GM20431 (cell line): ENCODE results near the gene SCN5A.

ENCODE experiments used
- in situ Hi-C: fragments of 300-500 bp; cut with MseI, MboI; formaldehyde crosslinking; loops from one replicate; pipeline ENCODE4 v1.15.0; 2020; ENCODE audit warnings: low sequenced_read_pairs; ENCODE audit not compliant: unreplicated experiment

The SCN5A gene

DNA sequence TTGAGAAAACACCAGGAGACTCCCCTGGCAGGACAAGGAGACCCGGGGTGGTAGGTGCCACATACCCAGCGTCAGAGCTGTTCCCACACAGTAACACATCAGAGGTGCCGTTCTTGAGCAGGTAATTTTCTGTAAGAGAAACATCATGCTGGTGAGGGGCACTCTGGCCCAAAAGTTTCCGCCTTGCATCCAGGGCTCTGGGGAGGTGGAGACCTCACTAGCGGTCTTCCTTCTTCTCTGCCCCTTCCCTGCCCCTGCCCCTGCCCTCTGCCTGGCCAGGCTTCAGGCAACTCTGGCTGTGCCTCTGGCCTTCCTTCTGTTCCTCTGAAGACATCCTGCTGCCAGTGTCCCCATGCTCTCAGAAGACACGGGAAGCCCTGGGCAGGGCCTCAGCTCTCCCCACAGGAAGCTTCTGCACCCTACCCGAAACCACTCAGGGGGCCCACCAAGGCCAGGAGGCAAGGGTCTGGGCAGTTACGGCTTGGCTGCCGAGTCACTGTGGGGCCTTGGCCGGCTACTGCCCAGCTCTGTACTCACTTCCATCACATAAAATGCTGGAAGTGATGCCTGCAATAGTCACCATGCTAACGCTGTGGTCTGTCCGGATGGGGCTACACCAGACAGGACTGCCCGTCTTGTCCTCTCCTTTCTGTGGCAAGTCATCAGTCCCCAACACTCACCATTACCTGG, 41.3 kb downstream of the SCN5A start:
- in situ Hi-C loops = no loop called here

DNA sequence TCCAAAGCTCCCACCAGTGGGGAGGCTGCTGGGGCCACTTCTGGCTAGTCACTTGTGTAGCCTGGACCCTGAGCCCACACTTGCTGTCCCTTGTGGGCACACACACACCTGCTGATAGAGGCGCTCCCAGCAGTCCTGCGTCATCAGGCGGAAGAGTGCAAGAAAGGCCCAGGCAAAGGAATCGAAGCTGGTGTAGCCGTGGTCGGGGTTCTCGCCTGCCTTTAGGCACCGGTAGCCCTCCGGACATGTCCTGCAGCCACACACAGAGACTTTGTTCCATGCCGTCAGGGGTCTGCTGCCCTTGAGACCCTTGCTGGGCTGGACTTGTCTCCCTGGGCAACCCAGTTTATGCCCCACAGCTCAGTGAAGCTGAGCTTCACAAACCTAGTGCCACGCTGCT, 42.9 kb downstream of the SCN5A start:
- in situ Hi-C loops = no loop called here

DNA sequence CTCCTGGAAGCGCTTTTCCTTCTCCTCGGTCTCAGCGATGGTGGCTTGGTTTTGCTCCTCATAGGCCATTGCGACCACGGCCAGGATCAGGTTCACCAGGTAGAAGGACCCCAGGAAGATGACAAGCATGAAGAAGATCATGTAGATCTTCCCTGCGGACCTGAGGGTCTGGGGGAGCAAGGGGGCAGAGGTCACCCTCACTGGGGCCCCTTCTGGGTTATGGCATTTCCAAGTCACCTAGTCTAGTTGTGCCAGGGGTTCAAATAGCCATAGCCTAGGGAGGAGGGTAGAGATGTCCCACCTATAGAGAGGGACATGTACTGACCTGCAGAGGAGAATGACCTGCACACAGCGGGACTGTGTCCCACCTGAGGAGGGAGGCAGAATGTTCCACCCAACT, 43.5 kb downstream of the SCN5A start:
- in situ Hi-C loops = no loop called here

- in situ Hi-C loops = no loop called here
Measured at GRCh38 chr3:38604246-38604645, 45.2 kb downstream of the SCN5A start.

GRCh38 chr3:38603731-38604131, 45.8 kb downstream of the SCN5A start:
- in situ Hi-C loops = no loop called here

DNA sequence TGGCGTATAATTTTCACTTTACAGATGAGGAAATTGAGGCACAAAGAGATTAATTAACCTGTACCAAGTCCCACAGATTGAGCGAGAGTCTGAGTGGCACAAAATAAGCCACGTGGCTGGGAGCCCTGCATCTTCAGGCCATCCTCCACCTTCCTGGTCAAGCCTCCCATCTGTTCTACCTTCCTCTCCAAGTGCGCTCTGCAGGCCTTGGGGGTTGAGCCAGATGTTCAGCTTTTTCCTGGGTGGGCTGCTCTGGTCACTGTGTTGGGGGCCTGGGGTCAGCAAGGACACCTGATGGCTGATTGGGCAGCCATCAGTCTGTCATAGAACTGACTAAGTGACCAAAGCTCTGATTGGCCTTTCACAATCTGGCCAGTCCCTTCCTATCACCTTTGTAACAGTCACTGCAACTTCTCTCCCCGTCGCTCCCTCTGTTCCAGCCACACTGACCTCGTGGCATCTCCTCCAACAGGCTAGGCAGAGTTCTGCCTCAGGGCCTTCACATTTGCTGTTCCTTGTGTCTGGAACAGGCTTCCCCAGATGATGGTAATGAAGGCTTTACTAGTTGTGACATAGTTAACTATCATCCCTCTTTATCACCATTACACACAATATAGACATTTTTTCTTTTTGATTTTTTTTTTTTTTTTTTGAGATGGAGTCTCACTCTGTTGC, 46.8 kb downstream of the SCN5A start:
- in situ Hi-C loops = no loop called here

DNA sequence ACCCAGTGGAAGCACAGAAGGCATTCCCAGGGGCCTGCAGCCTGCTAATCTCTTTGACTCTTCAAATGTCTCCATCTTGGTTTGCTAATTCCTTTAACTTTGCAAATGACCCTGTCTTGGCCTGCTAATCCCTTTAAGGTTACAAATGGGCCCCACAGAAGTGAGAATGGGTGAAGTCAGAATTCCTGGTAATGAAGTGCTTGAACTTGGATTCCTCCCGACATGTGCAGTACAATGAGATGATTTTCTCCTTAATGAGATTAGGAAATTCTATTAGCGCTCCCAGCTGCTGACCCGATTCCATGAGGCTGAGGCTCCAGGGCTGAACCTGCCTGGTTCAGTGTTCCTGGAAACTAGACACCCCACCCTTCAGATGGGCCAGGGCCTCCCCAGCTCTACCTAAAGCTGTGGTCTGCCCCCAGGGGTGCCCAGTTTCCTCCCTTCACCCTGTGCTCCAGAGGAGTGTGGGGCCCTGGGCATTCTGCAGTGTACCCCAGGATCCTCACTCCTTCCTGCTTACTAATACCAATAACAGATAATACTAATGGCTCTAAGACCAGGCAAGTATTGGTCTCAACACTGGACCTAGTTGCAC, 47.4 kb downstream of the SCN5A start:
- in situ Hi-C loops = no loop called here

- in situ Hi-C loops = no loop called here
Measured at GRCh38 chr3:38600551-38600950, 48.9 kb downstream of the SCN5A start.

DNA sequence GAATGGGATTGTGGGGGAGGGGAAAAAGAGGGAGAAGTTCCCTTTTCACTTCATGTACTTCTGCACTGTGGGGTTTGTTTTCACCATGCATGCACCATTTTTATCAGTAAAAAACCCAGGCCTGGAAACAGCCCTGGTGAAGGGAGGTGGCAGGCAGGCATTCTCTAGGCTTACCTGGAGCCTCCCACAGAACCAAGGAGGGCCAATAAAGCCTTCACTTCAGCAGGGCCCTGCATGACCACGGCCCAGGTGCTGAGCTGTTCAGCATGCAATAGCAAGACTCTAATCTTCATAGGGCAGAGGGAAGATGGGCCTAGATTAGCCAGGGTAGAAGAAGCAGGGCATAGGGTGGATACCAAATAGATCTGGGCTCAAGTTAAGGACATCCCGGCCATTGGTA, 49.6 kb downstream of the SCN5A start:
- in situ Hi-C loops = no loop called here

- in situ Hi-C loops = no loop called here
Measured at GRCh38 chr3:38598791-38599190, 50.7 kb downstream of the SCN5A start.

GRCh38 chr3:38597502-38598060, 51.9 kb downstream of the SCN5A start:
- in situ Hi-C loops = no loop called here

- in situ Hi-C loops = no loop called here
Measured at GRCh38 chr3:38595393-38595792, 54.1 kb downstream of the SCN5A start.

DNA sequence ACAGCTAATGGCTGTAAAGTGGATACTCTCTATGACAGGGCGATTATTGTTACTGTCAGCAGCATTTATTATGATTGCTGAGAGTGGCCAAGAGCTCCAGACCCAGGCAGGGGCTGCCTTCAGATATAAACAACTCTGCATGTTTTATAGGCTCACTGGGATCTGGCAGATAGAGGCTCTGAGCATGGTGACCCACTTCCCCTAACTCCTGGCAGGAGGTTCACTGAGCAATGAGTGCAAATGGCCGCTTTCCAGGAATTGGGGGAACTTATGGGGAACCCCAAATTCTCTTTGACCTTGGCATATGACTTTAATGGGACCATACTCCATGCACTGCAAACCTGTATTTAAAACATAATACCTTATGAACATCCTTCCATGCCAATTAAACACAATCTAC, 59.0 kb downstream of the SCN5A start:
- in situ Hi-C loops = no loop called here

GRCh38 chr3:38588995-38589937, 60.2 kb downstream of the SCN5A start:
- in situ Hi-C loops = no loop called here

DNA sequence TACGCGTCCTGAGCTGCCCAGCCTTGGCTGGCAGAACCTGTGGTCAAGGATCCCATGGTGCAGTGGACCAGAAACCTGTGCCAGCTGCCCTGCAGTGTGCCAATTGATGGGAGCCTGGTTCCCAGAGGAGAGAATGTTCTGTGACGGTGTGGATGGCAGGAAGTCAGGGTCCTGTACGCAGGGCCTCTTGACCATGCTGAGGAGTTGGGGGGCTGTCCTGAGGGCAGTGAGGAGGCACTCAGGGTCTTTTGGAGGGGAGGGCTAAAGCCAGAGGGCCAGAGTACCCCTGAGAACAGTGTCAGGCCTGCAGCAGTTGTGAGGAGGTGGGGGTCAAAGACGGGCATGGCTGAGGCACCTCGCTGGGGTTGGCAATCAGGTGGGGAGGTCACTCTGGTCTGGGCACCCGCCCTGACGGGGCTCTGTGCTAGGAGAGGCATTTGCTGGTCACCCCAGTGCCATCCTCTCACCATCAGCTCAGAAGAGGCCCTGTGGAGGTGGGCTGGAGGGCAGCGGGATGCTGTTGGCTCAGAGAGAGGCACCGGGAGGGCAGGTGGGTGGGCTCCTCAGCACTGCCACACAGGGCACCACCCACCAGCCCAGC, 61.0 kb downstream of the SCN5A start:
- in situ Hi-C loops = no loop called here

- in situ Hi-C loops = no loop called here
Measured at GRCh38 chr3:38587548-38588131, 61.8 kb downstream of the SCN5A start.

DNA sequence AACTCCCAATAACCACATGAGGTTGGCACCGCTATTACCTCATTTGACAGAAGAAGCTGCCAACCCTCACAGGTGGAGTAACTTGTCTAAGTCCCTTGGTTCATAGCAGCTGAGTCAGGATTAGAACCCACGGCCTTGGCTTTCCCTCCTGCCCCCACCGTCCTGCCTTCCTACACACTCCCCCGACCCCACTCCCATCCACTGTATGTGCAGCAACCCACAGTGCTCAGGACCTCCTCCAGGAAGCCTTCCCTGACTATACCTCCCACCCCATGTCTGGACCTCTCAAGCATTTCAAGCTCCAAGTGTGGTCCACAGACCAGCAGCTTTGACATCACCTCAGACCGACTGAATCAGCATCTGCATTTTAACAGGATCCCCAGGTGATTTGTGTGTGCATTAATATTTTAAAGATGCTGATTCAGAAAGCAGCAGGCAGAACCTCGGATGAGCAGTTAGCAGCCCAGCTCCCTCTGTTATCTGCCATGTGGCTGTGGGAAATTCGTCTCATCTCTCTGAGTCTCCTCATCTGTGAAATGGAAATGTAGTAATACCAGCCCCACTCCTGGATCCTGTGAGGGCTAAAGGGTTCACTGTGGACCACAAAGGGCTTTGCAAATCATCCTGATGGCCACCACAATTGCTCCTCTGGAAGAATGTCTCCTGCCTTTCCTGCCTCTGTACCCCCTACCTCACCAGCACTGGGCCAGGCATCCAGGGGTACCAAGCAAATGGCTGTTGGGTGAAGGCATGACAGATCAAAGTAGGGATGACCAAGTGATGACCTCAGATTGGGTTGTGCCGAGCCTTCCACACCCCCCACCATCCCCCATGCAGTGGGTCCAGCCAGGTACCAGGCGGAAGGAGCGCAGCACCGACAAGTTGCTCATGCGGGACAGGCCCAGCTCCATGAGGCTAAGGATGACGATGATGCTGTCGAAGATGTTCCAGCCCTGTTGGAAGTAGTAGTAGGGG, 62.7 kb downstream of the SCN5A start:
- in situ Hi-C loops = no loop called here

GRCh38 chr3:38585791-38586420, 63.6 kb downstream of the SCN5A start:
- in situ Hi-C loops = no loop called here
